Measurements from ENCODE around the gene RFC2. TPM values are rescaled to one million over a fixed set of nuclear protein-coding genes. Genes with fewer than 3 reads are reported as not detected.

The RFC2 gene
- total RNA-seq, 1 experiment from 2014 or later = 75.6 TPM

GRCh38 chr7:74191231-74191630, 63.0 kb downstream of the RFC2 start:
- Histone ChIP-seq H3K4me1 (ENCODE audit: control insufficient read depth in 1 of 2, insufficient read depth in 2 of 2, low read length in 2 of 2) (peaks cover 0 to 16% of the 10 kb centered on the region in 2 experiments; a peak in 3 of 4 replicates), H3K9ac (ENCODE audit: low read length) (no peak overlapping the region), H3K36me3 (ENCODE audit: control insufficient read depth in 1 of 2, insufficient read depth in 2 of 2, low read length in 2 of 2) (peaks cover 63 to 71% of the 10 kb centered on the region in 2 experiments), H3K4me2 (ENCODE audit: low read length) (no peak overlapping the region), H3K79me2 (ENCODE audit: insufficient read depth, low read length) (peaks cover 88% of the 10 kb centered on the region), H2AFZ (ENCODE audit: low read depth, low read length, poor library complexity, severe bottlenecking) (no peak overlapping the region), H3K27me3 (ENCODE audit: insufficient read depth, low read length) (no peaks in the 10 kb centered on the region), H4K20me1 (ENCODE audit: insufficient read depth) (peaks cover 17% of the 10 kb centered on the region; the same call in 1 of the 2 replicates), H3K9me2 (ENCODE audit: insufficient read depth) (no peaks in the 10 kb centered on the region), H3K27ac (ENCODE audit: low read depth, low read length) (no peak overlapping the region), H3K9me3 (ENCODE audit: control insufficient read depth in 1 of 2, insufficient read depth in 1 of 2, low read depth in 1 of 2, low read length in 2 of 2) (no peaks in the 10 kb centered on the region), H3K4me3 (replicated peaks in 1 of 2; ENCODE audit: low read depth in 1 of 2, low read length in 2 of 2) (no peak overlapping the region)
- TF ChIP-seq EZH2 (IDR thresholded peaks at IDR 0.05) = no peak
- no peak for TF ChIP-seq POLR2AphosphoS5 (IDR thresholded peaks at IDR 0.05; ENCODE audit: low read depth, low read length)
- TF ChIP-seq EZH2phosphoT487 (IDR thresholded peaks at IDR 0.05; ENCODE audit: borderline replicate concordance) = no peak
- ATAC-seq (no peak), DNase-seq (ENCODE audit: low read depth, low spot score) (no peak)
- CTCF ChIA-PET = interaction anchor here (0.9 kb wide), 1 partner anchor 9 kb away, joined by 4 read pairs; no protein-coding TSS in a partner anchor
- BruUV-seq (replicated peaks) = TSS peak; percentile 6
- POLR2A ChIA-PET = no interaction called here
- intact Hi-C loops (cut with micrococcal nuclease) = no loop called here
- RAD21 ChIA-PET (ENCODE audit: low non-redundant PET in 1 of 2, low total read pairs in 2 of 2, uncharacterized antibody in 2 of 2, unreplicated experiment in 2 of 2) = no interaction called here

- H3K27me3 ChIP-seq (ENCODE audit: insufficient read depth, low read length) = no peaks in the 10 kb centered on the region
- peaks cover 23% of the 10 kb centered on the region; the same call in 1 of the 2 replicates for H4K20me1 ChIP-seq (ENCODE audit: insufficient read depth)
- no peak for ATAC-seq
- no peaks in the 10 kb centered on the region for H3K9me3 ChIP-seq (ENCODE audit: control insufficient read depth in 1 of 2, insufficient read depth in 1 of 2, low read depth in 1 of 2, low read length in 2 of 2)
- no peak overlapping the region for H3K4me2 ChIP-seq (ENCODE audit: low read length)
- H3K79me2 ChIP-seq (ENCODE audit: insufficient read depth, low read length) = peaks cover 97% of the 10 kb centered on the region
- intact Hi-C loops (cut with micrococcal nuclease) = no loop called here
- no TSS peak for BruUV-seq (replicated peaks)
- no peak overlapping the region for H3K4me3 ChIP-seq (replicated peaks in 1 of 2; ENCODE audit: low read depth in 1 of 2, low read length in 2 of 2)
- H3K4me1 ChIP-seq (ENCODE audit: control insufficient read depth in 1 of 2, insufficient read depth in 2 of 2, low read length in 2 of 2) = peaks cover 0 to 16% of the 10 kb centered on the region in 2 experiments; a peak in 3 of 4 replicates
- RAD21 ChIA-PET (ENCODE audit: low non-redundant PET in 1 of 2, low total read pairs in 2 of 2, uncharacterized antibody in 2 of 2, unreplicated experiment in 2 of 2) = interaction anchor here in 1 of 2 experiments (0.6 kb wide), 1 partner anchor 11 kb away, joined by 4 read pairs; no protein-coding TSS in a partner anchor
- no peak overlapping the region for H2AFZ ChIP-seq (ENCODE audit: low read depth, low read length, poor library complexity, severe bottlenecking)
- peaks cover 63 to 77% of the 10 kb centered on the region in 2 experiments for H3K36me3 ChIP-seq (ENCODE audit: control insufficient read depth in 1 of 2, insufficient read depth in 2 of 2, low read length in 2 of 2)
- no peak for DNase-seq (ENCODE audit: low read depth, low spot score)
- POLR2A ChIA-PET = interaction anchor here (0.6 kb wide), 1 partner anchor 123 kb away, joined by 4 read pairs; no protein-coding TSS in a partner anchor
- 0 out of 2 replicates have a peak overlapping the region, but pooled peaks have one; percentile 11 for H3K27ac ChIP-seq (ENCODE audit: low read depth, low read length)
- H3K9me2 ChIP-seq (ENCODE audit: insufficient read depth) = no peaks in the 10 kb centered on the region
- no peak overlapping the region for H3K9ac ChIP-seq (ENCODE audit: low read length)
- CTCF ChIA-PET = no interaction called here
- TF ChIP-seq RAD21 (IDR thresholded peaks at IDR 0.05; ENCODE audit: low read depth) = no peak
- TF ChIP-seq, protein P1, sequence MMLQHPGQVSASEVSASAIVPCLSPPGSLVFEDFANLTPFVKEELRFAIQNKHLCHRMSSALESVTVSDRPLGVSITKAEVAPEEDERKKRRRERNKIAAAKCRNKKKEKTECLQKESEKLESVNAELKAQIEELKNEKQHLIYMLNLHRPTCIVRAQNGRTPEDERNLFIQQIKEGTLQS (IDR thresholded peaks at IDR 0.05) = no peak
- TF ChIP-seq SIN3A (IDR thresholded peaks at IDR 0.05; ENCODE audit: low read depth) = no peak
- TF ChIP-seq POLR2A (IDR thresholded peaks at IDR 0.05; ENCODE audit: borderline replicate concordance, extremely low read depth, insufficient read depth, insufficient read length) = no peak
Measured at GRCh38 chr7:74190259-74190658, 63.9 kb downstream of the RFC2 start.
